ENCODE results near the gene SPSB1. TPM values are rescaled to one million over a fixed set of nuclear protein-coding genes. Genes with fewer than 3 reads are reported as not detected.

SPSB1 gene
- total RNA-seq, 1 experiment from 2014 or later: 2.9 TPM

GRCh38 chr1:9413071-9413876, 120.6 kb downstream of the SPSB1 start:
- H3K27me3 ChIP-seq (ENCODE audit: insufficient read depth, low read length): no peaks in the 10 kb centered on the region
- H2BK15ac ChIP-seq (ENCODE audit: low read depth, low read length): no peak overlapping the region

More at GRCh38 chr1:9413071-9413876, 120.6 kb downstream of the SPSB1 start:
- Histone ChIP-seq H2BK12ac (ENCODE audit: insufficient read length, low read depth, low read length) (no peak overlapping the region), H4K8ac (replicated peaks; ENCODE audit: insufficient read length, low read depth, low read length) (no peak overlapping the region), H4K20me1 (ENCODE audit: control insufficient read depth, insufficient read depth, insufficient read length) (no peaks in the 10 kb centered on the region), H3K9ac (ENCODE audit: extremely low read depth, insufficient read length, low read length) (no peak overlapping the region), H3K4ac (ENCODE audit: low read depth, low read length) (no peak overlapping the region), H3T11ph (ENCODE audit: low read length) (no peak overlapping the region), H3K79me2 (ENCODE audit: insufficient read depth, low read length) (no peaks in the 10 kb centered on the region), H3K23me2 (ENCODE audit: insufficient read length, low read depth, low read length, poor library complexity, severe bottlenecking) (no peaks in the 10 kb centered on the region), H3K4me1 (ENCODE audit: insufficient read depth, low read length) (no peaks in the 10 kb centered on the region), H3K79me1 (ENCODE audit: insufficient read depth, low read depth, low read length, poor library complexity, severe bottlenecking) (no peaks in the 10 kb centered on the region), H3K18ac (ENCODE audit: insufficient read length, low read depth, low read length) (no peak overlapping the region), H2BK5ac (ENCODE audit: insufficient read length, low read length) (no peak overlapping the region), H2AFZ (ENCODE audit: low read length) (no peak overlapping the region), H3K23ac (ENCODE audit: insufficient read length, low read depth, low read length) (no peak overlapping the region), H3K9me3 (ENCODE audit: control insufficient read depth, low read depth, low read length) (no peaks in the 10 kb centered on the region), H2BK120ac (ENCODE audit: low read depth, low read length, poor library complexity, severe bottlenecking) (no peak overlapping the region), H2AK5ac (ENCODE audit: insufficient read length, low read length) (no peak overlapping the region), H2BK20ac (ENCODE audit: low read depth, low read length, poor library complexity, severe bottlenecking) (no peak overlapping the region), H3K56ac (ENCODE audit: insufficient read length, low read depth, low read length) (no peak overlapping the region), H4K5ac (ENCODE audit: insufficient read length, low read depth, low read length) (no peak overlapping the region), H4K91ac (ENCODE audit: insufficient read length, low read depth, low read length) (no peak overlapping the region), H3K14ac (ENCODE audit: insufficient read depth, low read length) (no peak overlapping the region), H3K4me2 (ENCODE audit: insufficient read depth, insufficient read length, low read length) (no peak overlapping the region), H3K27ac (ENCODE audit: insufficient read length, low read depth, low read length) (no peak overlapping the region)
- Mint-ChIP-seq H3K4me3 (no peak overlapping the region), H3K27me3 (ENCODE audit: low read depth) (no peaks in the 10 kb centered on the region), H3K4me1 (peaks cover 4 to 19% of the 10 kb centered on the region in 2 experiments), H3K27ac (peak overlapping the region in 1 of 3 experiments; percentile 59; a peak in 1 of 7 replicates), H3K9me3 (peaks cover 2 to 4% of the 10 kb centered on the region in 2 experiments; a peak in 2 of 5 replicates), H3K36me3 (ENCODE audit: insufficient read depth in 1 of 3, low read depth in 3 of 3) (peaks cover 0 to 2% (median 0%) of the 10 kb centered on the region in 3 experiments; a peak in 1 of 7 replicates)
- peak; percentile 44 for DNase-seq
- WGBS (ENCODE audit: extremely low coverage, insufficient read length, low lambda C conversion rate): no CpG with 5 or more reads among the region's 17 CpGs
- TF ChIP-seq CTCF (conservative IDR thresholded peaks at IDR 0.05): no peak

All from H9 (cell line).